ENCODE data around the gene DLST. TPM values are rescaled to one million over a fixed set of nuclear protein-coding genes. Genes with fewer than 3 reads are reported as not detected.

Gene DLST
- total RNA-seq, 1 donor from 2014 or later, result 52.2 TPM

GRCh38 chr14:74846968-74847665 lies 34.6 kb upstream of the DLST start:
- no peak for DNase-seq (ENCODE audit: low spot score)
- Histone ChIP-seq H2AFZ (replicated peaks) (no peak overlapping the region), H3F3A (ENCODE audit: low read depth) (no peaks in the 10 kb centered on the region), H3K36me3 (no peaks in the 10 kb centered on the region), H3K4me1 (no peaks in the 10 kb centered on the region), H3K4me3 (no peak overlapping the region), H3K79me2 (ENCODE audit: low read depth) (no peaks in the 10 kb centered on the region), H3K9me3 (ENCODE audit: low read depth) (no peaks in the 10 kb centered on the region), H3K27me3 (no peaks in the 10 kb centered on the region), H3K27ac (no peak overlapping the region), H3K9ac (no peak overlapping the region), H4K20me1 (ENCODE audit: low read depth) (no peaks in the 10 kb centered on the region), H3K4me2 (no peak overlapping the region)
- no peaks in the 10 kb centered on the region for H3K4me1 Mint-ChIP-seq
- TF ChIP-seq EZH2phosphoT487 (IDR thresholded peaks at IDR 0.05) (no peak), EZH2 (IDR thresholded peaks at IDR 0.05) (no peak), CTCF (IDR thresholded peaks at IDR 0.05) (no peak)
- H3K36me3 Mint-ChIP-seq, result no peaks in the 10 kb centered on the region
- H3K27me3 Mint-ChIP-seq (ENCODE audit: insufficient read depth, low read depth), result no peaks in the 10 kb centered on the region
- H3K9me3 Mint-ChIP-seq, result no peaks in the 10 kb centered on the region
- H3K27ac Mint-ChIP-seq, result no peak overlapping the region
- no peak overlapping the region for H3K4me3 Mint-ChIP-seq

- Mint-ChIP-seq H3K4me1 (no peaks in the 10 kb centered on the region), H3K4me3 (no peak overlapping the region), H3K27ac (no peak overlapping the region), H3K9me3 (no peaks in the 10 kb centered on the region), H3K36me3 (no peaks in the 10 kb centered on the region), H3K27me3 (ENCODE audit: insufficient read depth, low read depth) (no peaks in the 10 kb centered on the region)
- no peaks in the 10 kb centered on the region for H3K4me1 ChIP-seq
- no peaks in the 10 kb centered on the region for H3F3A ChIP-seq (ENCODE audit: low read depth)
- no peaks in the 10 kb centered on the region for H3K36me3 ChIP-seq
- no peak overlapping the region for H3K9ac ChIP-seq
- H3K79me2 ChIP-seq (ENCODE audit: low read depth), result no peaks in the 10 kb centered on the region
- no peaks in the 10 kb centered on the region for H3K27me3 ChIP-seq
- no peak overlapping the region for H3K27ac ChIP-seq
- TF ChIP-seq EZH2 (IDR thresholded peaks at IDR 0.05), result no peak
- no peak for TF ChIP-seq CTCF (IDR thresholded peaks at IDR 0.05)
- TF ChIP-seq EZH2phosphoT487 (IDR thresholded peaks at IDR 0.05), result no peak
- no peak for DNase-seq (ENCODE audit: low spot score)
- no peak overlapping the region for H3K4me3 ChIP-seq
- H4K20me1 ChIP-seq (ENCODE audit: low read depth), result no peaks in the 10 kb centered on the region
- H3K4me2 ChIP-seq, result no peak overlapping the region
- H2AFZ ChIP-seq (replicated peaks), result no peak overlapping the region
- H3K9me3 ChIP-seq (ENCODE audit: low read depth), result no peaks in the 10 kb centered on the region
Measured at GRCh38 chr14:74848768-74849167, 32.9 kb upstream of the DLST start.

- no peaks in the 10 kb centered on the region for H3K36me3 Mint-ChIP-seq
- H3K79me2 ChIP-seq (ENCODE audit: low read depth), result no peaks in the 10 kb centered on the region
- TF ChIP-seq CTCF (IDR thresholded peaks at IDR 0.05) (no peak), EZH2phosphoT487 (IDR thresholded peaks at IDR 0.05) (no peak), EZH2 (IDR thresholded peaks at IDR 0.05) (no peak)
- no peak overlapping the region for H3K4me2 ChIP-seq
- H3K27ac ChIP-seq, result no peak overlapping the region
- no peak for DNase-seq (ENCODE audit: low spot score)
- no peak overlapping the region for H3K9ac ChIP-seq
- H3K4me3 ChIP-seq, result no peak overlapping the region
- H3F3A ChIP-seq (ENCODE audit: low read depth), result no peaks in the 10 kb centered on the region
- no peaks in the 10 kb centered on the region for H3K9me3 Mint-ChIP-seq
- H3K36me3 ChIP-seq, result no peaks in the 10 kb centered on the region
- no peak overlapping the region for H2AFZ ChIP-seq (replicated peaks)
- H3K27me3 ChIP-seq, result no peaks in the 10 kb centered on the region
- H3K4me3 Mint-ChIP-seq, result no peak overlapping the region
- no peak overlapping the region for H3K27ac Mint-ChIP-seq
- H3K4me1 ChIP-seq, result no peaks in the 10 kb centered on the region
- H3K9me3 ChIP-seq (ENCODE audit: low read depth), result no peaks in the 10 kb centered on the region
- peaks cover 2% of the 10 kb centered on the region for H3K27me3 Mint-ChIP-seq (ENCODE audit: insufficient read depth, low read depth)
- H4K20me1 ChIP-seq (ENCODE audit: low read depth), result no peaks in the 10 kb centered on the region
- H3K4me1 Mint-ChIP-seq, result peaks cover 2% of the 10 kb centered on the region
Measured at GRCh38 chr14:74852922-74853530, 28.7 kb upstream of the DLST start.
